ENCODE results near the gene HHIP.

DNA sequence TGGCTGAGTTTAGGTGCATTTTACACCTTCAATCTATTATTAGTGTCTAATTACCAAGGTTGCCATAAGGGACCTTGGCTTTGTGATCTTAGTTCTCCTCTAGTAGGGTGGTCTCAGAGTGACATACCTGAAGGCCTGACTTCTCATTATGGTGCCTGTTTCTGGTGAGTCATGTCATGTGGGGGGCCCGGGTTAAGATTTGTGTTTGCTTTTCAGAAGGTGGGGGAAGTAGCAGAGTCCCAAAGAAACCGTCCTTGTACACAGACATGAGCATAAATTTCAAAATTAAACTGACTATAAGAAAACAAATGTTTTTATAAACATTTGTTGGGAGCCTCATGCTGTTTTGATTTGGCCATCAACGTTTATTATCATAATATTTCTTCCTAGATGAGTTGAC is 74.5 kb downstream of the HHIP start:
- TF ChIP-seq CTCF (IDR thresholded peaks at IDR 0.05; ENCODE audit: low read depth, low read length, missing input control) (no peak), SP1 (IDR thresholded peaks at IDR 0.05) (no peak), TAF1 (conservative IDR thresholded peaks at IDR 0.05) (no peak)
